ENCODE measurements around the gene KLHL35.

GRCh38 chr11:75403037-75403436 lies 30.0 kb downstream of the KLHL35 start:
- TF ChIP-seq, protein P1, sequence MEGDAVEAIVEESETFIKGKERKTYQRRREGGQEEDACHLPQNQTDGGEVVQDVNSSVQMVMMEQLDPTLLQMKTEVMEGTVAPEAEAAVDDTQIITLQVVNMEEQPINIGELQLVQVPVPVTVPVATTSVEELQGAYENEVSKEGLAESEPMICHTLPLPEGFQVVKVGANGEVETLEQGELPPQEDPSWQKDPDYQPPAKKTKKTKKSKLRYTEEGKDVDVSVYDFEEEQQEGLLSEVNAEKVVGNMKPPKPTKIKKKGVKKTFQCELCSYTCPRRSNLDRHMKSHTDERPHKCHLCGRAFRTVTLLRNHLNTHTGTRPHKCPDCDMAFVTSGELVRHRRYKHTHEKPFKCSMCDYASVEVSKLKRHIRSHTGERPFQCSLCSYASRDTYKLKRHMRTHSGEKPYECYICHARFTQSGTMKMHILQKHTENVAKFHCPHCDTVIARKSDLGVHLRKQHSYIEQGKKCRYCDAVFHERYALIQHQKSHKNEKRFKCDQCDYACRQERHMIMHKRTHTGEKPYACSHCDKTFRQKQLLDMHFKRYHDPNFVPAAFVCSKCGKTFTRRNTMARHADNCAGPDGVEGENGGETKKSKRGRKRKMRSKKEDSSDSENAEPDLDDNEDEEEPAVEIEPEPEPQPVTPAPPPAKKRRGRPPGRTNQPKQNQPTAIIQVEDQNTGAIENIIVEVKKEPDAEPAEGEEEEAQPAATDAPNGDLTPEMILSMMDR (IDR thresholded peaks at IDR 0.05) = no peak
- no peak for TF ChIP-seq POLR2A (IDR thresholded peaks at IDR 0.05)
